ENCODE results near the gene DNAH17. TPM values are rescaled to one million over a fixed set of nuclear protein-coding genes. Genes with fewer than 3 reads are reported as not detected.

The DNAH17 gene
- total and polyA plus RNA-seq, 2 of the 13 experiments (the other 11 are each of a cell fraction or from before 2014, with no cell fraction given) = 0.86 to 1.6 TPM

DNA sequence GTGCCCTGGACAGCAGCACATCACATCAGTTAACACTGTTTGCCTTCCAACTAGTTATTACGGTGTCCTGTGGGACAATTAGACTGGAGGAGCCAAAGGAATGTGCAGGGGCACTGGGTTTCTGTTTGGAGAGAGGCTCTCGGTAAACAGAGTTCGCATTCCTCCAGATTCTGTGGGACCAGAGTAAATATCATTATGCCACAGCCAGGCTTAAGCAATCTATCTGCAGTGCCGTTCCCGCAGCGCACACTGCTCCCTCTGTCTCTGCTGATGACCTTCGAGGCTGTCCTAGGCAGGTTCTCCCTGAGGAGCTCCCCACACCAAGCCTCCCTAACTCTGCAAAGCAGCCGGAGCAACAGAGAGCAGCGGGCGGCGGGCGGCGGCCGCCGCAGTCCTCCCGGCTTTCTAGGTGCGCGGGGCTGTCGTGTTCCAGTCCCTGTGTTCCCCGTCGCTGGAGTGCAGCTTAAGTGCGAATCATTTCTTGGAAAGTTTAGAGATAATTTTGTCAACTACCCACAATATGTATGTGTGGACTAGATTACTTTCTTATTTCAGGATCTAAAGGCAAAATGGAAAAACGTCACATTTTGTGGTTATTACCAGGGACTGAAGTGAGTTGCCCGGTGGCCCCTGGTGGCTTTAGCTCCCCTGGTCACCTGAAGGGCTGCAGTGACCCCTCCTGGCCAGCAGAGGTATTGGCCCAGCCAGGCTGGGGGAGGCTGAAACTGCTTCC, 155.5 kb downstream of the DNAH17 start (continued):
- TF ChIP-seq, protein P1, sequence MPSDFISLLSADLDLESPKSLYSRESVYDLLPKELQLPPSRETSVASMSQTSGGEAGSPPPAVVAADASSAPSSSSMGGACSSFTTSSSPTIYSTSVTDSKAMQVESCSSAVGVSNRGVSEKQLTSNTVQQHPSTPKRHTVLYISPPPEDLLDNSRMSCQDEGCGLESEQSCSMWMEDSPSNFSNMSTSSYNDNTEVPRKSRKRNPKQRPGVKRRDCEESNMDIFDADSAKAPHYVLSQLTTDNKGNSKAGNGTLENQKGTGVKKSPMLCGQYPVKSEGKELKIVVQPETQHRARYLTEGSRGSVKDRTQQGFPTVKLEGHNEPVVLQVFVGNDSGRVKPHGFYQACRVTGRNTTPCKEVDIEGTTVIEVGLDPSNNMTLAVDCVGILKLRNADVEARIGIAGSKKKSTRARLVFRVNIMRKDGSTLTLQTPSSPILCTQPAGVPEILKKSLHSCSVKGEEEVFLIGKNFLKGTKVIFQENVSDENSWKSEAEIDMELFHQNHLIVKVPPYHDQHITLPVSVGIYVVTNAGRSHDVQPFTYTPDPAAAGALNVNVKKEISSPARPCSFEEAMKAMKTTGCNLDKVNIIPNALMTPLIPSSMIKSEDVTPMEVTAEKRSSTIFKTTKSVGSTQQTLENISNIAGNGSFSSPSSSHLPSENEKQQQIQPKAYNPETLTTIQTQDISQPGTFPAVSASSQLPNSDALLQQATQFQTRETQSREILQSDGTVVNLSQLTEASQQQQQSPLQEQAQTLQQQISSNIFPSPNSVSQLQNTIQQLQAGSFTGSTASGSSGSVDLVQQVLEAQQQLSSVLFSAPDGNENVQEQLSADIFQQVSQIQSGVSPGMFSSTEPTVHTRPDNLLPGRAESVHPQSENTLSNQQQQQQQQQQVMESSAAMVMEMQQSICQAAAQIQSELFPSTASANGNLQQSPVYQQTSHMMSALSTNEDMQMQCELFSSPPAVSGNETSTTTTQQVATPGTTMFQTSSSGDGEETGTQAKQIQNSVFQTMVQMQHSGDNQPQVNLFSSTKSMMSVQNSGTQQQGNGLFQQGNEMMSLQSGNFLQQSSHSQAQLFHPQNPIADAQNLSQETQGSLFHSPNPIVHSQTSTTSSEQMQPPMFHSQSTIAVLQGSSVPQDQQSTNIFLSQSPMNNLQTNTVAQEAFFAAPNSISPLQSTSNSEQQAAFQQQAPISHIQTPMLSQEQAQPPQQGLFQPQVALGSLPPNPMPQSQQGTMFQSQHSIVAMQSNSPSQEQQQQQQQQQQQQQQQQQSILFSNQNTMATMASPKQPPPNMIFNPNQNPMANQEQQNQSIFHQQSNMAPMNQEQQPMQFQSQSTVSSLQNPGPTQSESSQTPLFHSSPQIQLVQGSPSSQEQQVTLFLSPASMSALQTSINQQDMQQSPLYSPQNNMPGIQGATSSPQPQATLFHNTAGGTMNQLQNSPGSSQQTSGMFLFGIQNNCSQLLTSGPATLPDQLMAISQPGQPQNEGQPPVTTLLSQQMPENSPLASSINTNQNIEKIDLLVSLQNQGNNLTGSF (CRISPR knock-in tag; IDR thresholded peaks at IDR 0.05) = no peak
- no peak for TF ChIP-seq ZNF670 (CRISPR knock-in tag; IDR thresholded peaks at IDR 0.05; ENCODE audit: borderline replicate concordance)
- no peak for TF ChIP-seq ZNF841 (CRISPR knock-in tag; IDR thresholded peaks at IDR 0.05; ENCODE audit: borderline replicate concordance)
- TF ChIP-seq, protein P2, sequence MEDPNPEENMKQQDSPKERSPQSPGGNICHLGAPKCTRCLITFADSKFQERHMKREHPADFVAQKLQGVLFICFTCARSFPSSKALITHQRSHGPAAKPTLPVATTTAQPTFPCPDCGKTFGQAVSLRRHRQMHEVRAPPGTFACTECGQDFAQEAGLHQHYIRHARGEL (CRISPR knock-in tag; IDR thresholded peaks at IDR 0.05) = no peak
- no peak for TF ChIP-seq EEA1 (CRISPR knock-in tag; IDR thresholded peaks at IDR 0.05; ENCODE audit: borderline replicate concordance)
- TF ChIP-seq HNF4G (IDR thresholded peaks at IDR 0.05; ENCODE audit: borderline replicate concordance, low read depth, low read length) = peak; percentile 86
- TF ChIP-seq HNF4G (CRISPR knock-in tag; IDR thresholded peaks at IDR 0.05; ENCODE audit: borderline replicate concordance, low read depth) = peak; percentile 64; the same call in 1 of the 2 replicates
- TF ChIP-seq ELF1 (CRISPR knock-in tag; IDR thresholded peaks at IDR 0.05) = peak; percentile 23; the same call in 1 of the 2 replicates
- peak; percentile 91 for TF ChIP-seq ZNF567 (CRISPR knock-in tag; IDR thresholded peaks at IDR 0.05; ENCODE audit: borderline replicate concordance)
- 0 out of 2 replicates have a peak, but pooled peaks have one; percentile 15 for TF ChIP-seq EZH2 (conservative IDR thresholded peaks at IDR 0.05; ENCODE audit: low read depth, low read length)
- TF ChIP-seq GATAD1 (CRISPR knock-in tag; IDR thresholded peaks at IDR 0.05) = peak; percentile 77
- TF ChIP-seq SP1 (IDR thresholded peaks at IDR 0.05) = no peak
- peak; percentile 12; the same call in 1 of the 2 replicates for TF ChIP-seq SP1 (CRISPR knock-in tag; IDR thresholded peaks at IDR 0.05)
- TF ChIP-seq SRSF9 (IDR thresholded peaks at IDR 0.05; ENCODE audit: borderline replicate concordance, insufficient read depth, low read depth, low read length, poor library complexity, severe bottlenecking) = no peak
- TF ChIP-seq ZNF569 (CRISPR knock-in tag; IDR thresholded peaks at IDR 0.05; ENCODE audit: borderline replicate concordance) = no peak
- 0 out of 2 replicates have a peak, but pooled peaks have one; percentile 64 for TF ChIP-seq MEF2D (CRISPR knock-in tag; IDR thresholded peaks at IDR 0.05)
- TF ChIP-seq ZNF879 (CRISPR knock-in tag; IDR thresholded peaks at IDR 0.05) = no peak
- TF ChIP-seq ZBTB3 (CRISPR knock-in tag; IDR thresholded peaks at IDR 0.05; ENCODE audit: borderline replicate concordance, low read depth) = peak; percentile 98
- peak; percentile 93 for TF ChIP-seq ZEB1 (IDR thresholded peaks at IDR 0.05; ENCODE audit: insufficient replicate concordance, low read depth)
- no peak for TF ChIP-seq IKZF1 (IDR thresholded peaks at IDR 0.05)
- peak; percentile 96 for TF ChIP-seq ZNF543 (CRISPR knock-in tag; IDR thresholded peaks at IDR 0.05)
- peak; percentile 79 for TF ChIP-seq ASH2L (IDR thresholded peaks at IDR 0.05; ENCODE audit: insufficient read length, low read depth, low read length)
- TF ChIP-seq SETDB1 (CRISPR knock-in tag; IDR thresholded peaks at IDR 0.05; ENCODE audit: borderline replicate concordance) = no peak
- TF ChIP-seq MED13 (CRISPR knock-in tag; IDR thresholded peaks at IDR 0.05) = 0 out of 2 replicates have a peak, but pooled peaks have one; percentile 74
- no peak for TF ChIP-seq REL (CRISPR knock-in tag; conservative IDR thresholded peaks at IDR 0.05)
- peak; percentile 66; the same call in 1 of the 2 replicates for TF ChIP-seq ATF7-NPFF (CRISPR knock-in tag; IDR thresholded peaks at IDR 0.05; ENCODE audit: low read depth)

Measured in HepG2 (cell line).